Epithelial cell of proximal tubule (primary cell): ENCODE measurements around the gene SERPINI2. TPM values are rescaled to one million over a fixed set of nuclear protein-coding genes. Genes with fewer than 3 reads are reported as not detected.

Source experiments
- DNase-seq: peaks from one replicate; pipeline ENCODE4 v3.0.0-alpha.2; 2011; ENCODE audit warnings: low read depth
- H3K4me3 ChIP-seq: 2 replicates; pipeline ENCODE4 v1.5.1; 2011; ENCODE audit warnings: low read depth, mild to moderate bottlenecking, low read length
- CTCF ChIP-seq: conservative IDR thresholded peaks from 2 replicates; pipeline ENCODE4 v1.5.1; 2012; ENCODE audit warnings: low read depth, mild to moderate bottlenecking, low read length
- total RNA-seq: library from RNA; depleted of rRNA; stranded (reverse); fragments of >200 nt; gene quantifications from 2 replicates; pipeline ENCODE4 v1.2.3, GENCODE V29; 2015

SERPINI2 gene
- total RNA-seq, 1 donor from 2014 or later: not detected

GRCh38 chr3:167481164-167481563 lies 7.3 kb upstream of the SERPINI2 start:
- TF ChIP-seq CTCF: no peak
- H3K4me3 ChIP-seq: no peak overlapping the region
- no peak for DNase-seq

- H3K4me3 ChIP-seq: no peak overlapping the region
- DNase-seq: no peak
- TF ChIP-seq CTCF: no peak
Measured at GRCh38 chr3:167480748-167481147, 6.9 kb upstream of the SERPINI2 start.

GRCh38 chr3:167469381-167469780 lies 4.5 kb downstream of the SERPINI2 start:
- no peak overlapping the region for H3K4me3 ChIP-seq
- no peak for TF ChIP-seq CTCF
- DNase-seq: no peak

- TF ChIP-seq CTCF: no peak
- H3K4me3 ChIP-seq: no peak overlapping the region
- no peak for DNase-seq
Measured at GRCh38 chr3:167467848-167468611, 5.8 kb downstream of the SERPINI2 start.

- TF ChIP-seq CTCF: no peak
- DNase-seq: no peak
- no peak overlapping the region for H3K4me3 ChIP-seq
Measured at GRCh38 chr3:167466966-167467365, 6.9 kb downstream of the SERPINI2 start.

- TF ChIP-seq CTCF: no peak
- DNase-seq: no peak
- no peak overlapping the region for H3K4me3 ChIP-seq
Measured at GRCh38 chr3:167456157-167456799, 17.6 kb downstream of the SERPINI2 start.
